Testis (tissue), 2 donors: ENCODE results near the gene PRPS1L1.

ENCODE experiments used
- POLR2A ChIP-seq: fragments of 450-650 bp; IDR thresholded peaks from one replicate; pipeline ENCODE4 v1.6.1; 2017; ENCODE audit warnings: antibody characterized with exemption, mild to moderate bottlenecking, moderate library complexity
- TF ChIP-seq, protein P1 (sequence below), 3 experiments: fragments of 450-650 bp in 2 of 3; fragments of 200-600 bp in 1 of 3; sonication (generic) in 1 of 3; IDR thresholded peaks; one replicate each; pipeline ENCODE4 v1.5.1; 2016 to 2019; ENCODE audit warnings: antibody characterized with exemption in 3 of 3, mild to moderate bottlenecking in 2 of 3, moderate library complexity in 1 of 3

DNA sequence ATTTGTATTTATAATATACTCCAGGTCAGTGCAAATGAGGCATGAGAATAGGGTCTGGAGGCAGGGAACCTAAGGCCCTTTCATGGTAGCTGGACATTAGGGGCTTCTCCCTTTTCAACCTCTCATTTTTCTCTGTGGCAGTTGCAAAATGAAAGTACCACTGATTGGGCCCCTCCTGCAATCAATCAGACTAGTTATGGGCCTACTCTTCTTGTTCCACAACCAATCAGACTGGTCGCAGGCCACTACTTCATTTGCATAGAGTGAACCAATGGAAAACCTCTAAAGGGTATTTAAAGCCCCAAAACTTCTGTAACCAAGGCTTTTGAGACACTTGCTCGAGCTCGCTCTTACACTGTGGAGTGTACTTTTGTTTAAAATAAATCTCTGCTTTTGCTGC is 10.0 kb upstream of the PRPS1L1 start:
- TF ChIP-seq, protein P1, sequence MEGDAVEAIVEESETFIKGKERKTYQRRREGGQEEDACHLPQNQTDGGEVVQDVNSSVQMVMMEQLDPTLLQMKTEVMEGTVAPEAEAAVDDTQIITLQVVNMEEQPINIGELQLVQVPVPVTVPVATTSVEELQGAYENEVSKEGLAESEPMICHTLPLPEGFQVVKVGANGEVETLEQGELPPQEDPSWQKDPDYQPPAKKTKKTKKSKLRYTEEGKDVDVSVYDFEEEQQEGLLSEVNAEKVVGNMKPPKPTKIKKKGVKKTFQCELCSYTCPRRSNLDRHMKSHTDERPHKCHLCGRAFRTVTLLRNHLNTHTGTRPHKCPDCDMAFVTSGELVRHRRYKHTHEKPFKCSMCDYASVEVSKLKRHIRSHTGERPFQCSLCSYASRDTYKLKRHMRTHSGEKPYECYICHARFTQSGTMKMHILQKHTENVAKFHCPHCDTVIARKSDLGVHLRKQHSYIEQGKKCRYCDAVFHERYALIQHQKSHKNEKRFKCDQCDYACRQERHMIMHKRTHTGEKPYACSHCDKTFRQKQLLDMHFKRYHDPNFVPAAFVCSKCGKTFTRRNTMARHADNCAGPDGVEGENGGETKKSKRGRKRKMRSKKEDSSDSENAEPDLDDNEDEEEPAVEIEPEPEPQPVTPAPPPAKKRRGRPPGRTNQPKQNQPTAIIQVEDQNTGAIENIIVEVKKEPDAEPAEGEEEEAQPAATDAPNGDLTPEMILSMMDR (IDR thresholded peaks at IDR 0.05) = no peak
- no peak for TF ChIP-seq POLR2A
